ENCODE measurements around the gene CCDC69.

GRCh38 chr5:151262532-151262931, 38.6 kb upstream of the CCDC69 start:
- TF ChIP-seq POLR2A (IDR thresholded peaks at IDR 0.05; ENCODE audit: low read depth, low read length): no peak
- TF ChIP-seq POLR2AphosphoS5 (IDR thresholded peaks at IDR 0.05; ENCODE audit: low read depth, low read length): no peak
